ENCODE measurements around the gene PLXNA2. TPM values are rescaled to one million over a fixed set of nuclear protein-coding genes. Genes with fewer than 3 reads are reported as not detected.

PLXNA2 gene
- total and polyA plus RNA-seq, 2 donors (not counting 3 experiments of a cell fraction or from before 2014, with no cell fraction given), result 42.6 to 229 TPM

GRCh38 chr1:208228550-208228949 lies 15.6 kb downstream of the PLXNA2 start:
- H3K36me3 ChIP-seq (ENCODE audit: control insufficient read depth in 2 of 2, extremely low read depth in 1 of 2, insufficient read depth in 2 of 2, low read length in 2 of 2), result peaks cover 2 to 12% of the 10 kb centered on the region in 2 experiments
- BruUV-seq (replicated peaks), result no TSS peak
- no peak overlapping the region for H3K4me2 ChIP-seq (ENCODE audit: insufficient read depth, low read length)
- H3K27me3 ChIP-seq (ENCODE audit: control insufficient read depth in 2 of 2, insufficient read depth in 2 of 2, low read length in 2 of 2), result no peaks in the 10 kb centered on the region
- no peaks in the 10 kb centered on the region for H4K20me1 ChIP-seq (replicated peaks; ENCODE audit: control insufficient read depth, extremely low read depth, insufficient read depth, low read length)
- peaks cover 100% of the 10 kb centered on the region for H3K79me2 ChIP-seq (ENCODE audit: control insufficient read depth, insufficient read depth, low read length)
- H3K27ac ChIP-seq (ENCODE audit: insufficient read depth, low read depth, low read length), result no peak overlapping the region
- dilution Hi-C loops (cut with MboI; ENCODE audit: extremely low pct_ligation_motif_present, low sequenced_read_pairs) (loop anchor here (25.0 kb wide), 1 partner anchor 91 kb away; no protein-coding TSS in a partner anchor), intact Hi-C loops (cut with micrococcal nuclease) (no loop called here)
- TF ChIP-seq FOS (IDR thresholded peaks at IDR 0.05; ENCODE audit: borderline replicate concordance, insufficient read depth, low read length) (no peak), MYC (IDR thresholded peaks at IDR 0.05; ENCODE audit: low read depth, low read length) (no peak), EZH2 (IDR thresholded peaks at IDR 0.05; ENCODE audit: borderline replicate concordance, low read depth, low read length, severe bottlenecking) (no peak), GATA2 (IDR thresholded peaks at IDR 0.05; ENCODE audit: insufficient read depth, insufficient read length, low read depth, low read length) (no peak), JUN (IDR thresholded peaks at IDR 0.05; ENCODE audit: borderline replicate concordance, insufficient read depth, insufficient read length, low read depth) (no peak), POLR2A (IDR thresholded peaks at IDR 0.05; ENCODE audit: low read depth, low read length) (no peak), POLR2AphosphoS5 (IDR thresholded peaks at IDR 0.05; ENCODE audit: insufficient read depth, low read depth, low read length) (no peak), CTCF (IDR thresholded peaks at IDR 0.05; ENCODE audit: extremely low read depth in 1 of 2, insufficient read depth in 1 of 2, low read depth in 1 of 2, low read length in 2 of 2) (no peak)
- TF ChIP-seq, protein P1, sequence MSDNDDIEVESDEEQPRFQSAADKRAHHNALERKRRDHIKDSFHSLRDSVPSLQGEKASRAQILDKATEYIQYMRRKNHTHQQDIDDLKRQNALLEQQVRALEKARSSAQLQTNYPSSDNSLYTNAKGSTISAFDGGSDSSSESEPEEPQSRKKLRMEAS (IDR thresholded peaks at IDR 0.05; ENCODE audit: insufficient read depth, insufficient read length), result no peak
- H2AFZ ChIP-seq (ENCODE audit: low read depth, low read length), result no peak overlapping the region
- CTCF ChIA-PET, result interaction anchor here (0.9 to 1.4 kb wide), 2 partner anchors 14 to 25 kb away, joined by 3 to 4 read pairs; no protein-coding TSS in a partner anchor
- no peaks in the 10 kb centered on the region for H3K9me1 ChIP-seq (replicated peaks; ENCODE audit: control insufficient read depth, extremely low read depth, insufficient read depth, low read length)
- no peak overlapping the region for H3K9ac ChIP-seq (replicated peaks; ENCODE audit: extremely low read depth, insufficient read depth, low read length)
- no peak overlapping the region for H3K4me3 ChIP-seq (replicated peaks in 1 of 3; ENCODE audit: insufficient read depth in 1 of 3, low read depth in 1 of 3, low read length in 3 of 3)
- no peak for FAIRE-seq
- peaks cover 65% of the 10 kb centered on the region for H3K4me1 ChIP-seq (ENCODE audit: control insufficient read depth, extremely low read depth, insufficient read depth, low read length)
- POLR2A ChIA-PET, result no interaction called here
- no peak for DNase-seq (ENCODE audit: low read depth, low spot score)
- H3K9me3 ChIP-seq (replicated peaks; ENCODE audit: control insufficient read depth, insufficient read depth, low read length), result no peaks in the 10 kb centered on the region
